Panc1 (cell line): Measurements from ENCODE around the gene APCDD1L. TPM values are rescaled to one million over a fixed set of nuclear protein-coding genes. Genes with fewer than 3 reads are reported as not detected.

Experiments used
- ATAC-seq: fragments of 200-7000 bp; cut with Tn5 transposase; 2 replicates; pipeline ENCODE4 v1.9.1; 2020; ENCODE audit warnings: mild to moderate bottlenecking, moderate library complexity
- BruUV-seq: library from RNA; stranded (reverse); fragments of 400-500 nt; replicated peaks from 2 replicates; lab custom pipeline; 2021; lab: Mats Ljungman, UMichigan
- CTCF ChIA-PET: fragments of 300-600 bp; sonication (Branson Sonifier 250); formaldehyde crosslinking; loops from one replicate; lab custom pipeline; 2022; ENCODE audit warnings: antibody characterized with exemption; lab: Charles Lee
- POLR2A ChIA-PET: fragments of 300-600 bp; sonication (Branson Sonifier 250); formaldehyde crosslinking; loops from one replicate; lab custom pipeline; 2022; ENCODE audit warnings: antibody characterized with exemption; lab: Charles Lee
- DNase-seq: peaks from one replicate; pipeline ENCODE4 v3.0.0-alpha.2; 2010; ENCODE audit warnings: low read depth, low spot score
- H3K27ac ChIP-seq: 2 replicates; pipeline ENCODE4 v1.5.1; 2011; ENCODE audit warnings: mild to moderate bottlenecking, low read length, inconsistent platforms
- H3K27me3 ChIP-seq: fragments of 200-500 bp; sonication (Bioruptor generic); 2 replicates; pipeline ENCODE4 v1.6.0; 2014; ENCODE audit warnings: low read length, inconsistent platforms; ENCODE audit not compliant: control insufficient read depth, insufficient read depth
- H3K36me3 ChIP-seq: fragments of 200-500 bp; sonication (Bioruptor generic); 2 replicates; pipeline ENCODE4 v1.5.1; 2014; ENCODE audit warnings: inconsistent platforms, mild to moderate bottlenecking, low read length, moderate library complexity; ENCODE audit not compliant: control insufficient read depth, insufficient read depth
- H3K4me1 ChIP-seq: 2 replicates; pipeline ENCODE4 v1.5.1; 2011; ENCODE audit warnings: inconsistent platforms, mild to moderate bottlenecking, low read length, moderate library complexity; ENCODE audit not compliant: control insufficient read depth, insufficient read depth
- H3K4me3 ChIP-seq, 2 experiments: 2 replicates each; pipeline ENCODE4 v1.5.1; 2011 to 2012; ENCODE audit warnings: low read depth in 2 of 2, low read length in 2 of 2, mild to moderate bottlenecking in 2 of 2, inconsistent platforms in 1 of 2, moderate library complexity in 1 of 2
- H3K9me3 ChIP-seq: fragments of 200-500 bp; sonication (Bioruptor generic); 2 replicates; pipeline ENCODE4 v1.5.1; 2014; ENCODE audit warnings: low read depth, mild to moderate bottlenecking, inconsistent platforms, low read length, moderate library complexity; ENCODE audit not compliant: control insufficient read depth, insufficient read depth
- CTCF ChIP-seq: fragments of 450-650 bp; IDR thresholded peaks from 2 replicates; pipeline ENCODE4 v1.5.1; 2017; ENCODE audit warnings: mild to moderate bottlenecking
- POLR2AphosphoS5 ChIP-seq: IDR thresholded peaks from 2 replicates; pipeline ENCODE4 v1.6.1; 2012; ENCODE audit warnings: mild to moderate bottlenecking, low read depth, low read length, moderate library complexity
- REST ChIP-seq, 2 experiments: IDR thresholded peaks; 2 replicates each; pipeline ENCODE4 v1.6.1; 2011 to 2012; ENCODE audit warnings: low read depth in 2 of 2, control low read depth in 1 of 2, low read length in 1 of 2, mild to moderate bottlenecking in 1 of 2, moderate library complexity in 1 of 2; ENCODE audit not compliant: insufficient read depth in 1 of 2
- SIN3A ChIP-seq: IDR thresholded peaks from 2 replicates; pipeline ENCODE4 v1.6.1; 2012; ENCODE audit warnings: low read depth, mild to moderate bottlenecking, low read length, moderate library complexity, borderline replicate concordance; ENCODE audit not compliant: insufficient read depth
- TCF7L2 ChIP-seq: IDR thresholded peaks from 2 replicates; pipeline ENCODE4 v1.6.1; 2011; ENCODE audit warnings: mild to moderate bottlenecking, low read depth, low read length, inconsistent platforms
- in situ Hi-C: cut with HindIII; loops from 2 replicates; pipeline ENCODE4 v1.10.0; 2016; ENCODE audit warnings: low sequenced_read_pairs, low pct_unique_long_range_greater_than_20kb
- intact Hi-C: fragments of 100-400 bp; cut with micrococcal nuclease; formaldehyde crosslinking; loops from one replicate; pipeline ENCODE4 v1.10.0; 2022; ENCODE audit not compliant: unreplicated experiment
- total RNA-seq: library from RNA; stranded (reverse); gene quantifications from one replicate; pipeline ENCODE4 v1.2.1, GENCODE V29; 2021; ENCODE audit not compliant: unreplicated experiment

The APCDD1L gene
- total RNA-seq, 1 experiment from 2014 or later: 0.62 TPM

DNA sequence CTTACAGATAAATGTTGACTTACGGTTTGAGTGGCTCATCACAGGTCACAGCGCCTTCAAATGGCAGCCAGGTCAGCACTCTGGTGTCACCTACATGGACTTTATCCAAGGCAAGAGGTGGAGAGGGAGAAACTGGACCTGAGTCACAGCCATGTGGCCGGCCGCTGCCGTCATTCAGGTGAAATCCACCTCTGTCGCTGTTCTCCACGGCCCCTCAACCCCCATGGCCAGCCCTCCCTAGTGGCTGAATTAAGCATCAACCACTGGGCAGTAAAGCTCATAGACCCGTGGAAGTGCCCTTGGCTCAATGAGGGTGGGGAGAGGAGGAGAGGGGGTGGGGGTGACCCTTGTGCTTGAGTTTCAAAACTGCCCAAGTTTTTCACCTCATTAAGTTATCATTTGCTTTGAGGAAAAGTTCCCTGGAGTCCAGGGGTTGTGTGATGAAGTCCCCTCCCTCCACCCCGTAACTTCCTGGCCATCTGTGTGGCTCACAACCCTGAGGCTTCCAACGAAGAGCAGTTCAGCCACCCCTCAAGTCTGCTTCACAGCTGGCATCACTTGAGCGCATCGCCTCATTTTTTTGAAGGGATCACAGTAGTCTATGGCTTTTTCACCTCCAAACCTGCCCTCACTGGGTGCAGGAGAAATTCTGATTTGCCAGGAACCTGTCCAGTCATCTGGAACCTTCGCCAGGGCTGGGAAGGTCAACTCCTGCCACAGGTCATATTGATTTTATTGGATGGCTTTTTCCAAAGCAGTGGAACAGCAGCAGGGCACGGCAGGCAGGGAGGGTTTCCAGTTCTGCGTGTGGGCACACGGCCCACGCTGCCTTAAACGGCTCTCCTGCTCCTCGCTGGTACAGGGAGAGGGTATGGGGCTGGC lies 43.5 kb upstream of the APCDD1L start:
- CTCF ChIA-PET: no interaction called here
- ATAC-seq (no peak), DNase-seq (no peak)
- Histone ChIP-seq H3K9me3 (no peaks in the 10 kb centered on the region), H3K4me3 (no peak overlapping the region), H3K36me3 (no peaks in the 10 kb centered on the region), H3K4me1 (no peaks in the 10 kb centered on the region; the same call in 1 of the 2 replicates), H3K27me3 (no peaks in the 10 kb centered on the region), H3K27ac (no peak overlapping the region)
- in situ Hi-C loops (no loop called here), intact Hi-C loops (no loop called here)
- POLR2A ChIA-PET: no interaction called here
- no TSS peak for BruUV-seq
- TF ChIP-seq REST (IDR thresholded peaks at IDR 0.05; ENCODE audit: insufficient read depth in 1 of 2, low read depth in 2 of 2, low read length in 1 of 2) (no peak), SIN3A (no peak), TCF7L2 (no peak), CTCF (no peak), POLR2AphosphoS5 (no peak)

DNA sequence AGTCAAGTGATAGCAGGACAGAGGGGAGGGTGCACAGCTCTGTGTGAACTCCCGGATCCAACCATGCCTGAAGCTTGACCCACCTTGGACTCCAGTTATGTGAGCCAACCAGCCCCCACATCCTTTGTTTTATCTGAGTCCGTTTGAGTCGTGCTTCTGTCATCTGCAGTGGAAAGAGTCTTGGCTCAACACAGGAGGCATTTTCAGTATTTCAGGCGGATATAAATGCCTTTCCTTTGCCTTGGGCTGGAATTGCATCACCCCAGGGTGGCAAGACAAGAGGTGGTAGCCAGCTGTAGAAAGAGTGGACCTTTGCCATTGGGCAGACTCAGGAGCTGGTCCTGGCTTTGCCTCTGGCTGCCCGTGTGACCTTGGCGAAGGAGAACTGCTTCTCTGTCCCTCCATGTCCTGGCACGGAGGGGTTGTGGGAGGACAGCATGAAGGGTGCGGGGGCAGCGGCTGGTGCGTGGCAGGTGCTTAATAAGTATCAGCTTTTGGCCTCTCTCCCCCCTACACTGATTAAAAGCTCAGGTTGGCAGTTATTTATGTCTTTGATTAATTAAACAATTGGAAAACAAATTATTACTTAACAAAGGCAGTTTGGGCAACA lies 42.6 kb upstream of the APCDD1L start:
- in situ Hi-C loops (no loop called here), intact Hi-C loops (no loop called here)
- H3K27ac ChIP-seq: no peak overlapping the region

More for the DNA sequence above, 42.6 kb upstream of the APCDD1L start:
- no peak overlapping the region for H3K4me3 ChIP-seq
- no TSS peak for BruUV-seq
- ATAC-seq (no peak), DNase-seq (no peak)
- no peaks in the 10 kb centered on the region for H3K27me3 ChIP-seq
- no peaks in the 10 kb centered on the region; the same call in 1 of the 2 replicates for H3K4me1 ChIP-seq
- no peaks in the 10 kb centered on the region for H3K36me3 ChIP-seq
- ChIA-PET POLR2A (no interaction called here), CTCF (no interaction called here)
- no peaks in the 10 kb centered on the region for H3K9me3 ChIP-seq
- TF ChIP-seq SIN3A: no peak
- no peak for TF ChIP-seq TCF7L2
- no peak for TF ChIP-seq POLR2AphosphoS5
- no peak for TF ChIP-seq REST (IDR thresholded peaks at IDR 0.05; ENCODE audit: insufficient read depth in 1 of 2, low read depth in 2 of 2, low read length in 1 of 2)
- no peak for TF ChIP-seq CTCF
